T47D (cell line): ENCODE results near the gene PRKACG.

Experiments used
- DNase-seq, 2 experiments: peaks; one replicate each; pipeline versions ENCODE4 v3.0.0 to v3.0.0-alpha.2; 2011 to 2012; ENCODE audit warnings: low read depth in 1 of 2, low spot score in 1 of 2
- JUND ChIP-seq: IDR thresholded peaks from 2 replicates; pipeline ENCODE4 v1.6.1; 2012; ENCODE audit warnings: low read depth
- in situ Hi-C: cut with HindIII; loops from 2 replicates; pipeline ENCODE4 v1.10.0; 2016; ENCODE audit warnings: low sequenced_read_pairs, low pct_unique_long_range_greater_than_20kb

The PRKACG gene

DNA sequence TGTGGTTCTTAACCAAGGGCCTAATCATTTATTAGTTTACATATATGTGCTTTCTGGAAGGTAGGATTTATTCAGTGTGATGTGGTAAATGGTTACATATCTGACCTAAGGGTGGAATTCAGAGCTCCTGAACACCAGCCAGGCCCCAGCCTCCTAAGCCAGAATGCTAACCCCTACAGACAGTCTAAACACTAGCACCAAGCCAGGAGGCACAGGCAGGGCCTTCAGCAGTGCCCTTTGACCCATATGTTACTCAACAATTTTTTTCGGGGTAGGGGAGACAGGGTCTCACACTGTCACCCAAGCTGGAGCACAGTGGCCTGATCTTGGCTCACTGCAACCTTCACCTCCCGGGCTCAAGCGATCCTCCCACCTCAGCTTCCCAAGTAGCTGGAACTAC is 40.3 kb downstream of the PRKACG start:
- TF ChIP-seq JUND: no peak
- in situ Hi-C loops: no loop called here

DNA sequence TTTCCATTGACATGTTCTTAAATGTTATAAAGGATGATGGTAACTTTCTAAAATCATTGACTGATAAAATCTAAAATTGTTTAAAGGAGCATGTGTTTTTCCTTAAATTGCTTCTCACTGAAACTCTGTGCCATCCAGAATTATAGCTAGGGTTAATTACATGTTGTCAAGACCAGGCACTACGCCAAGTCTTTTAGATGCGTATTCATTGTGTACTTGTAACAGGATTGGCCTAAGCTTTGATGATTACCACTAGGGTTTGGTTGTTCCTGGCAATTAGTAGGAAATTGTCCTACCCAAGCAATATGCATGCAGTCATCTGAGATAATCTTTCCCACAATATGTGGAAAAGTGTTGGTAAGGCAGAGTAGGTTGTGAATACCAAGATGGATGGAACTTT is 43.8 kb downstream of the PRKACG start:
- DNase-seq: no peak
- no peak for TF ChIP-seq JUND
- in situ Hi-C loops: no loop called here

More for the DNA sequence above, 40.3 kb downstream of the PRKACG start:
- no peak for DNase-seq

DNA sequence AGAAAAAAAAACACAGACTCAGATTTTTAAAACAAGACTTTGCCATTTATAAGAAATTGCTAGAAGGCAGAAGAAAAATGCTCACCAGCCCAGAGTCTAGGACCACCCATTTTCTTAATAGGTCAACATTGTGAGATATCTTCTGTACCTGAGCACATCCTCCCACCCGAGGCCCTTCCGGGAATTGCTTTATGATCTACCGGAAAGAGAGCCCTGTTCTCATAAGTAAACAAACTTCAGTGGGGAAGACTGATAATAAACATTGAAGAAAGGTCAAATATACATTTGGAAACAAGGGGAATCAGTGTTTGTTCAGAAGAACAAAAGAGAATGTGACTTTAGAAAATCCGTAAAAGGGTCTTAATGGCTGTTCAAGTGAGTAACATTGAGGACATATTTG is 44.4 kb downstream of the PRKACG start:
- in situ Hi-C loops: no loop called here
- no peak for DNase-seq
- TF ChIP-seq JUND: no peak

DNA sequence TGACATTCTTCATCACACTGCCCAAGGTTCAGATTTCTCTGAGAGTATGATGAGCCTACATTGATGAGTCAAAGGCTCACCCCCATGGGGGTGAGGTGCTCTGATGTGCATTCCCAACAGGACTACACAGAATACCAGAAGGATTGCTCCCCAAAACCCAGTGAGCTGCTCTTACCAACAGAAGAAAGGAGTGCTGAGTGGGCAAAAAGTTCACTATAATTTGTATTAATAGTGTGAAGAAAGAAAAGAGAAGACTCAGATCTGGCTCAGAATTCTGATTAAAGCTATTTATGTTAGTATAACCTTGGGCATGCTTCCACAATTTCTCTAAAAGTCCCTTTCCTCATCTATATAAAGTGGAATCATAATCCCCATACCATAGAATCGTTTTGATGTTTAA is 46.1 kb downstream of the PRKACG start:
- TF ChIP-seq JUND: no peak
- DNase-seq: no peak
- in situ Hi-C loops: no loop called here

DNA sequence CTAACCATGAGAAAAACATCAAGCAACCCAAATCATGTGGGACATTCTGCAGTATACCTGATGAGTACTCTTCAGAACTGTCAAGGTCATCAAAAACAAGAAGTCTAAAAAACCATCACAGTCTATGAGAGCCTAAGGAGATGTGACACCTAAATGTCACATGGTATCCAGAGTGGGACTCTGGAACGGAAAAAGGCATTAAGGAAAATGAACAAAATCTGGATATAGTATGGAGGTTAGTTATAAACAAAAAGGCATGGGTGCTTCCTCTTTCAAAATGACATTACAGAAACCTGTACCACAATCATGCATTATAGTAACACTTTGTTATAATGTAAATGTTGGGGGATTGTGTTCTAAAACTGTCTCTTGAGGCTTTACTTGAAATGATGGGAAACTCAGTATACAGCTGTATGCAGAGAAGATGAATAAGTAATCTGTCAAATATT is 47.4 kb downstream of the PRKACG start:
- no peak for TF ChIP-seq JUND
- in situ Hi-C loops: no loop called here

DNA sequence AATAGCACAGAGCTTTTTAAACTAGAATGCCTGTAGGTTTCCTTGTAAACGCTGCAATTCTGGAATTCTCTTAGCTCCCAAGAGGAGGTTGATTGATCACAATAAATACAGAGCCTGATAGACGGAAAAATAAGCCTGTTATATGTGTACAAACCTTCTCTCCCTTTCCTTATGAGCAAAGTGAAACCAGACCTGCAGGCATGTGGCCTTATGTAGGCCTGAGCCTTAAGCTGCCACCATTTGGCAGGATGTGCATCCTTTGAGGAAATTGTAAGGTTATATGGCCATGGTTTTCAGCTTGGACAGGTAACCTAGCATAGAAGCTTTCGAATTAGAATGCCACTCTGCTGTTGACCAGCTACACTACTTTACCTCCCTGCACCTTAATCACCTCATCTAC is 49.1 kb downstream of the PRKACG start:
- DNase-seq: no peak
- in situ Hi-C loops: no loop called here
- no peak for TF ChIP-seq JUND

More for the DNA sequence above, 47.4 kb downstream of the PRKACG start:
- no peak for DNase-seq

DNA sequence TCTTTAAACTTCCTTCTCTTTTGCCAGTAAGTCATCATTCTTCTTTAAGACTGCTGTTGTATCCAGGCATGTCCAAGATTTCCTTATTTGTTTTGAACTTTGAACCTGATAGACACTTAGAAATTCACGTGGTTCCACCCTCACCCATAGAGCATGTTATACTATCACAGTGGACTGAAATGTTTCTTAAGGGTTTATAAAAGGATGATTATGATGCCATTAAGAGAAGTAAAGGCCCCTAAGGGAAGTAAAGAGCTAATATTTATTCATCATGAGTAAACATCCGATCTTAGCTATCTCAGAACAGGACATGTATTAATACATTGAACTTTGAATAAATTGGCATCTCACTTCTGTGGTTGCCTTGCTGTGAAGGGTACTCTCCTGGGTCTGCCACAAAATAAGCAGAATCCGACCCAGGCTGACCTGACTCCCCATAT is 49.8 kb downstream of the PRKACG start:
- no peak for DNase-seq
- TF ChIP-seq JUND: no peak
- in situ Hi-C loops: no loop called here

DNA sequence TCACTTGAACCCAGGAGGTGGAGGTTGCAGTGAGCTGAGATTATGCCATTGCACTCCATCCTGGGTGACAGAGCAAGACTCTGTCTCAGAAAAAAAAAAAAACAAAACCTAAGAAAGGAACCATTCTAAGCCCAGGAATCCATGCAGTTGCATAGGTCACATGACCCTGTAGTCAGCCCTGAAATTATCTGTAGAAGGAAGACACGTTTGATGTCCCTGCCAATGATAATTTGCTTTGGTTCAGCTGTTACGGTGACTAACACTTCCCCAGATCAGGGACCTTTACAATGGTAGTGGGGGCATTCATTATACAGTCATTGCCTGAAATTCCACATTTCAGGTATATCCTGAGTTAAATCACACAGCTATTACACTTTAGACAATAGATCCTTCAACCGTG is 50.5 kb downstream of the PRKACG start:
- in situ Hi-C loops: no loop called here
- no peak for DNase-seq
- no peak for TF ChIP-seq JUND
